H1 (cell line): Measurements from ENCODE around the gene NTNG2. TPM values are rescaled to one million over a fixed set of nuclear protein-coding genes. Genes with fewer than 3 reads are reported as not detected.

ENCODE experiments used
- CTCF ChIA-PET: fragments of 300-600 bp; sonication (Branson Sonifier 250); formaldehyde crosslinking; loops from one replicate; lab custom pipeline; 2021; ENCODE audit not compliant: partially characterized antibody; lab: Charles Lee
- POLR2A ChIA-PET: fragments of 300-600 bp; sonication (Branson Sonifier 250); formaldehyde crosslinking; loops from one replicate; lab custom pipeline; 2021; ENCODE audit warnings: inconsistent platforms; ENCODE audit not compliant: partially characterized antibody; lab: Charles Lee
- DNase-seq, 2 experiments: peaks; one replicate each; pipeline versions ENCODE4 v3.0.0 to v3.0.0-alpha.2; 2010 to 2022; ENCODE audit warnings: low spot score in 2 of 2, low read depth in 1 of 2, mixed read lengths in 1 of 2
- FAIRE-seq: peaks from 2 replicates; lab custom pipeline; 2011; peaks lifted over from hg19 to GRCh38; lab: Jason Lieb, UNC
- H2AFZ ChIP-seq: 2 replicates; pipeline ENCODE4 v1.8.1; 2012; ENCODE audit warnings: low read length, inconsistent platforms
- H2AK5ac ChIP-seq: 2 replicates; pipeline ENCODE4 v1.6.1; 2013; ENCODE audit warnings: low read depth, low read length
- H2BK120ac ChIP-seq: replicated peaks from 2 replicates; pipeline ENCODE3; 2013; ENCODE audit warnings: low read depth, low read length, inconsistent platforms
- H2BK12ac ChIP-seq: 2 replicates; pipeline ENCODE4 v1.6.1; 2013; ENCODE audit warnings: low read depth, low read length
- H2BK15ac ChIP-seq: 2 replicates; pipeline ENCODE4 v1.6.1; 2013; ENCODE audit warnings: low read length
- H2BK20ac ChIP-seq: 2 replicates; pipeline ENCODE4 v1.6.1; 2013; ENCODE audit warnings: low read length
- H2BK5ac ChIP-seq: 2 replicates; pipeline ENCODE4 v1.6.1; 2013; ENCODE audit warnings: low read depth, low read length
- H3K14ac ChIP-seq: 2 replicates; pipeline ENCODE4 v1.6.1; 2013; ENCODE audit warnings: inconsistent platforms; ENCODE audit not compliant: insufficient read length
- H3K18ac ChIP-seq: 2 replicates; pipeline ENCODE4 v1.6.1; 2013; ENCODE audit warnings: low read length; ENCODE audit errors: extremely low read depth
- H3K23ac ChIP-seq: 2 replicates; pipeline ENCODE4 v1.6.1; 2013; ENCODE audit warnings: inconsistent platforms; ENCODE audit not compliant: insufficient read length
- H3K23me2 ChIP-seq: 2 replicates; pipeline ENCODE4 v1.6.1; 2013; ENCODE audit warnings: low read depth, low read length
- H3K27ac ChIP-seq: 2 replicates; pipeline ENCODE4 v1.6.1; 2011; ENCODE audit warnings: low read depth, low read length, inconsistent platforms
- H3K27me3 ChIP-seq, 4 experiments: replicated peaks in 1 of 4; 1 replicate in 1 of 4; 2 replicates in 3 of 4; pipeline versions ENCODE4 v1.6.1 to v1.8.1; 2011 to 2013; ENCODE audit warnings: low read length in 3 of 4, mild to moderate bottlenecking in 3 of 4, inconsistent platforms in 2 of 4, mixed read lengths in 2 of 4, moderate library complexity in 1 of 4; ENCODE audit not compliant: control insufficient read depth in 3 of 4, insufficient read depth in 3 of 4; ENCODE audit errors: extremely low read depth in 1 of 4
- H3K36me3 ChIP-seq, 4 experiments: 2 replicates each; pipeline versions ENCODE4 v1.6.1 to v1.8.1; 2011 to 2013; ENCODE audit warnings: mild to moderate bottlenecking in 4 of 4, low read length in 3 of 4, moderate library complexity in 2 of 4, control low read depth in 1 of 4, inconsistent platforms in 1 of 4; ENCODE audit not compliant: insufficient read depth in 4 of 4, control insufficient read depth in 2 of 4
- H3K4ac ChIP-seq: replicated peaks from 2 replicates; pipeline ENCODE3; 2013; ENCODE audit warnings: low read length, low read depth, mixed read lengths, inconsistent platforms; ENCODE audit not compliant: insufficient read length
- H3K4me1 ChIP-seq, 4 experiments: replicated peaks in 1 of 4; 1 replicate in 1 of 4; 2 replicates in 3 of 4; pipeline versions ENCODE4 v1.6.1 to v1.8.1; 2011 to 2013; ENCODE audit warnings: low read length in 3 of 4, inconsistent platforms in 2 of 4, mixed read lengths in 1 of 4; ENCODE audit not compliant: insufficient read depth in 4 of 4, control insufficient read depth in 3 of 4
- H3K4me2 ChIP-seq, 2 experiments: 2 replicates each; pipeline versions ENCODE4 v1.6.1 to v1.8.1; 2011 to 2013; ENCODE audit warnings: low read depth in 2 of 2, low read length in 2 of 2, control low read depth in 1 of 2, inconsistent platforms in 1 of 2, mild to moderate bottlenecking in 1 of 2; ENCODE audit not compliant: insufficient read depth in 1 of 2
- H3K4me3 ChIP-seq, 4 experiments: fragments of 200-600, 300-600 bp in 1 of 4; sonication (generic), shearing (Covaris generic), sonication (Bioruptor Twin) in 1 of 4; 2 replicates each; pipeline versions ENCODE4 v1.5.1 to v1.8.1; 2011 to 2016; ENCODE audit warnings: low read length in 4 of 4, low read depth in 3 of 4, control low read depth in 2 of 4, inconsistent platforms in 2 of 4, mild to moderate bottlenecking in 2 of 4, mixed read lengths in 1 of 4, moderate library complexity in 1 of 4; ENCODE audit not compliant: insufficient read depth in 2 of 4; ENCODE audit errors: extremely low read depth in 1 of 4
- H3K56ac ChIP-seq: replicated peaks from 2 replicates; pipeline ENCODE3; 2013; ENCODE audit warnings: low read depth, mild to moderate bottlenecking, mixed read lengths, low read length, inconsistent platforms; ENCODE audit not compliant: insufficient read length
- H3K79me1 ChIP-seq: 2 replicates; pipeline ENCODE4 v1.6.1; 2013; ENCODE audit warnings: low read depth, low read length, control low read depth
- H3K79me2 ChIP-seq, 2 experiments: 2 replicates each; pipeline versions ENCODE4 v1.6.1 to v1.8.1; 2012 to 2013; ENCODE audit warnings: low read length in 2 of 2, mild to moderate bottlenecking in 2 of 2, inconsistent platforms in 1 of 2; ENCODE audit not compliant: insufficient read depth in 2 of 2, control insufficient read depth in 1 of 2
- H3K9ac ChIP-seq, 4 experiments: replicated peaks in 1 of 4; 1 replicate in 1 of 4; 2 replicates in 3 of 4; pipeline versions ENCODE4 v1.6.1 to v1.8.1; 2011 to 2013; ENCODE audit warnings: low read depth in 3 of 4, low read length in 3 of 4, control low read depth in 2 of 4, mild to moderate bottlenecking in 2 of 4, moderate library complexity in 2 of 4, inconsistent platforms in 1 of 4; ENCODE audit errors: extremely low read depth in 1 of 4
- H3K9me3 ChIP-seq, 2 experiments: 2 replicates each; pipeline versions ENCODE4 v1.6.1 to v1.8.1; 2012 to 2013; ENCODE audit warnings: mild to moderate bottlenecking in 2 of 2, moderate library complexity in 2 of 2, control low read depth in 1 of 2, inconsistent platforms in 1 of 2, low read depth in 1 of 2, low read length in 1 of 2, mixed read lengths in 1 of 2; ENCODE audit not compliant: insufficient read depth in 2 of 2
- H4K20me1 ChIP-seq, 2 experiments: replicated peaks in 1 of 2; 2 replicates each; pipeline versions ENCODE3 to v1.8.1; 2011 to 2013; ENCODE audit warnings: inconsistent platforms in 2 of 2, low read length in 2 of 2, mild to moderate bottlenecking in 1 of 2; ENCODE audit not compliant: insufficient read depth in 2 of 2, control insufficient read depth in 1 of 2
- H4K5ac ChIP-seq: 2 replicates; pipeline ENCODE4 v1.6.1; 2013; ENCODE audit warnings: low read length, low read depth, mixed read lengths, inconsistent platforms; ENCODE audit not compliant: insufficient read length
- H4K8ac ChIP-seq: 2 replicates; pipeline ENCODE4 v1.8.0; 2013; ENCODE audit warnings: mild to moderate bottlenecking, moderate library complexity, low read length, inconsistent platforms; ENCODE audit not compliant: insufficient read depth; ENCODE audit errors: extremely low read depth
- H4K91ac ChIP-seq: replicated peaks from 2 replicates; pipeline ENCODE3; 2013; ENCODE audit warnings: low read length, mixed read lengths, inconsistent platforms; ENCODE audit not compliant: insufficient read length
- ATF3 ChIP-seq: IDR thresholded peaks from 2 replicates; pipeline ENCODE4 v1.6.1; 2011; ENCODE audit warnings: low read depth, mild to moderate bottlenecking, low read length; ENCODE audit not compliant: insufficient read depth
- CTCF ChIP-seq, 3 experiments: IDR thresholded peaks; 1 replicate in 2 of 3; 2 replicates in 1 of 3; pipeline versions ENCODE4 v1.5.1 to v1.6.1; 2011; ENCODE audit warnings: low read length in 3 of 3, mild to moderate bottlenecking in 3 of 3, inconsistent platforms in 2 of 3, low read depth in 1 of 3, moderate library complexity in 1 of 3; ENCODE audit not compliant: insufficient read depth in 1 of 3; ENCODE audit errors: control extremely low read depth in 1 of 3
- WGBS, 2 experiments: shearing (Covaris generic) in 1 of 2; methylation state at CpG; one replicate each; pipeline versions ENCODE4 v1.1.6 to v1.1.7; 2013 to 2015; ENCODE audit warnings: low lambda C conversion rate in 2 of 2, mixed read lengths in 2 of 2, inconsistent platforms in 1 of 2, low coverage in 1 of 2, missing lambda C conversion rate in 1 of 2; ENCODE audit not compliant: insufficient replicate concordance in 2 of 2, insufficient coverage in 1 of 2, insufficient read length in 1 of 2; ENCODE audit errors: extremely low coverage in 1 of 2, missing lambda C conversion rate in 1 of 2; 5-methylcytosine and 5-hydroxymethylcytosine counted together
- polyA plus RNA-seq, 7 experiments: library from polyadenylated mRNA; depleted of rRNA in 3 of 7; stranded (reverse) in 5 of 7; unstranded in 2 of 7; fragments of >200 nt in 5 of 7; fragments of 200-250 nt in 2 of 7; gene quantifications; 1 replicate in 5 of 7; 2 replicates in 1 of 7; 4 replicates in 1 of 7; pipeline versions ENCODE4 v1.2.1 to v1.2.3, GENCODE V29; 2011 to 2013; ENCODE audit warnings: missing spikeins in 2 of 7, mixed read lengths in 2 of 7
- total RNA-seq: library from RNA; stranded (reverse); fragmentation: NEBNext Ultra II Directional; extraction: Animal tissue kit (Norgen Biotek cat#: 25700); gene quantifications from 2 replicates; pipeline ENCODE4 v1.2.1, GENCODE V29; 2021

Gene NTNG2
- total and polyA plus RNA-seq, 2 of the 8 experiments (the other 6 are each of a cell fraction or from before 2014, with no cell fraction given) = 1.4 to 1.5 TPM

GRCh38 chr9:132233138-132233537 lies 71.3 kb downstream of the NTNG2 start:
- no peak overlapping the region for H2BK120ac ChIP-seq
- H4K91ac ChIP-seq = no peak overlapping the region
- H3K79me2 ChIP-seq = no peaks in the 10 kb centered on the region
- no peak overlapping the region for H2BK5ac ChIP-seq
- H2BK12ac ChIP-seq = no peak overlapping the region
- H3K4me2 ChIP-seq = no peak overlapping the region
- POLR2A ChIA-PET = no interaction called here
- DNase-seq = no peak
- no peak overlapping the region for H3K56ac ChIP-seq
- CTCF ChIA-PET = interaction anchor here (0.7 to 16.9 kb wide), 6 partner anchors 17 to 470 kb away, joined by 3 to 370 read pairs (median 6); partner anchors contain the start of gene NTNG2
- H3K9ac ChIP-seq = no peak overlapping the region; a peak in 1 of 7 replicates
- no peak overlapping the region for H2BK15ac ChIP-seq
- no peak overlapping the region for H2AFZ ChIP-seq
- H3K9me3 ChIP-seq = no peaks in the 10 kb centered on the region
- H3K23ac ChIP-seq = no peak overlapping the region
- WGBS, 2 experiments = 90% methylated on average over 3 of the region's 3 CpGs; no CpG with 5 or more reads in 1 of the 2 experiments
- H3K18ac ChIP-seq = no peak overlapping the region
- H4K20me1 ChIP-seq = no peaks in the 10 kb centered on the region
- peaks cover 0 to 5% (median 2%) of the 10 kb centered on the region in 4 experiments; a peak in 4 of 7 replicates for H3K4me1 ChIP-seq
- no peak overlapping the region for H3K27ac ChIP-seq
- TF ChIP-seq ATF3 = no peak
- TF ChIP-seq CTCF (IDR thresholded peaks at IDR 0.05; ENCODE audit: control extremely low read depth in 1 of 3, insufficient read depth in 1 of 3, low read depth in 1 of 3, low read length in 3 of 3) = no peak
- no peaks in the 10 kb centered on the region for H3K23me2 ChIP-seq
- no peak overlapping the region for H3K4me3 ChIP-seq
- no peak overlapping the region for H3K4ac ChIP-seq
- H3K14ac ChIP-seq = no peak overlapping the region
- no peaks in the 10 kb centered on the region for H3K27me3 ChIP-seq
- no peak overlapping the region for H4K8ac ChIP-seq
- H4K5ac ChIP-seq = no peak overlapping the region
- H2AK5ac ChIP-seq = no peak overlapping the region
- no peaks in the 10 kb centered on the region for H3K79me1 ChIP-seq
- H3K36me3 ChIP-seq = no peaks in the 10 kb centered on the region
- no peak for FAIRE-seq
- no peak overlapping the region for H2BK20ac ChIP-seq
